GM18498 (cell line): Measurements from ENCODE around the gene SEPTIN1.
"Not testable (repeated sequence)": the region's sequence is repeated elsewhere in the genome, so short reads cannot be mapped to it uniquely, and the experiment has no call there.

Source experiments
- ATAC-seq: cut with Tn5 transposase; IDR thresholded peaks from one replicate; pipeline ENCODE4 v1.9.1; 2021; ENCODE audit warnings: mild to moderate bottlenecking, moderate library complexity; ENCODE audit not compliant: unreplicated experiment

The SEPTIN1 gene

GRCh38 chr16:30401768-30402425 lies 19.5 kb upstream of the SEPTIN1 start:
- ATAC-seq, result no peak

DNA sequence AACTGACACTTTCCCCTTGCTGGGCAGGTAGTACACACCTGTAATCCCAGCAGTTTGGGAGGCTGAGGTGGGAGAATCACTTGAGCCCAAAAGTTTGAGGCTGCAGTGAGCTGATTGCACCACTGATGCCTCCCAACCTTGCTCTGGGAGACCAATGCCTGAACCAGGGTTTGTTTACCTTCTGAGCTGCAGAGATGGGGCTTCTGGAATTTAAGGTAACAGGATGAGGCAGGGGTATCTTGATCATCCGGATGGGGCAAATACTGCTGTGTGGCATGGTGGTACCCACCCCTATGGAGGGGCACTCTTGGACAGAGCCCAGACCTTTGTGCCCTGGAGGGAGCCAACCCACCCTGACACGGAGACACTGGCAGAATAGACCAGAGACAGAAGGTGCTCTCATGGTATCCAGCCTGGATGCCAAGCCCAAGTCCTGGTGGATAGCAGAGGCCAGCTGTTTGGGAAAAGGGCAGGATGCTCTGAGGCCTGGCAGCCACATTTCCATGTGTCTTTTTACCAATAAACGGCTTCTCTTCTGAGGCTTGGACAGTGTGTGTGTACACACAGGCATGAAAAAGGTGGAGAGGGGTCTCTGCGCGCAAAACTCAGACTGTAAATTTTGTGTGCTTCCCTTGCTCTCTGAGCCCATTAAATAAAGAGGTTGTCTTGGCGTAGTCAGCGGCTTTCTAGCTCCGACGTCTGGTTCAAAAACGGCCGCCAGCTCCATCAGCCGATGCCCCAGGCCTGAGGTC lies 17.2 kb upstream of the SEPTIN1 start:
- ATAC-seq, result no peak

DNA sequence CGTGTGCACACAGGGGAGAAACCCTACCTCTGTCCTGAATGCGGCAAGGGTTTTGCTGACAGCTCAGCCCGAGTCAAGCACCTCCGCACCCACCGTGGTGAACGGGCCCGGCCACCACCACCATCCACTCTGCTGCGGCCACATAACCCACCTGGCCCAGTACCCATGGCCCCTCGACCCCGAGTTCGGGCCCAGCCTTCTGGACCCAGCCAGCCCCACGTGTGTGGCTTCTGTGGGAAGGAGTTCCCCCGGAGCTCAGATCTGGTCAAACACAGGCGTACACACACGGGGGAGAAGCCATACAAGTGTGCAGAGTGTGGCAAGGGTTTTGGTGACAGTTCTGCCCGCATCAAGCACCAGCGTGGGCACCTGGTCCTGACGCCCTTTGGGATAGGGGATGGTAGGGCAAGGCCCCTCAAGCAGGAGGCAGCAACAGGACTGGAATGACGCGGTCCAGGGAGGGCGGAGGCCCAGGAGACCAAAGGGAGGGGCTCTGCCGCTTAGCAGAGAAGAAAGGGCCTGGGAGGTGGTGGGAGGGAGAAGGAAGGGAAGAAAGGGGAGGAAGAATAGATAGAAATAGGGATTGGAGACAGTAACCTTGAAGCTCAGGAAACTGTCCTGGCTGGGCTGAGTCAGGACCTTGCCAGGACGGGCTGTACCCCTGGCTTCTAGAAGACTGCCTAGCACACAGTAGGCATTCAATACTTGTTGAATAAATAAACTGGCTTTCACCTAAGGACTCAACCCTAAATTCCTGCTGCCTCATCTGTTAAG lies 16.5 kb upstream of the SEPTIN1 start:
- ATAC-seq, result no peak

- no peak for ATAC-seq
Measured at GRCh38 chr16:30397776-30398660, 15.7 kb upstream of the SEPTIN1 start.

DNA sequence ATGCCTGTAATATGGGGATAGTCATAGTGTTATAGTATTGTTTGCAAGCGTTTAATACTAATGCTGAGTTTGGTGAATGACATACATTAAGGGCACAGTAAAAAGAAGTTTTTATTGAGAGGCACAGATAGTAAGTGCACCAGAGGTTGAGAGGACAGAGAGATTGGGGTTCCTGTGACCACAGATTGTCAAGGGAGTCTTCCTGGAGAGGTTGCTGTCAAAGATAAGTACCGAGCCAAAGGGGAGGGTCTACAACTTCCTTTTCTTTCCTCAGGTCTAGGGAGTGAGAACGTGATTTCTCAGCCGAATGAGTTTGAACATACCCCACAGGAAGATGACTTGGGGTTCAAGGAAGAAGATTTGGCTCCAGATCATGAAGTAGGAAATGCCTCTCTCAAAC lies 14.7 kb upstream of the SEPTIN1 start:
- ATAC-seq, result no peak

- ATAC-seq, result not testable (repeated sequence)
Measured at GRCh38 chr16:30396627-30397026, 14.3 kb upstream of the SEPTIN1 start.

- ATAC-seq, result no peak
Measured at GRCh38 chr16:30395992-30396585, 13.7 kb upstream of the SEPTIN1 start.

- peak; percentile 81 for ATAC-seq
Measured at GRCh38 chr16:30395155-30395991, 13.0 kb upstream of the SEPTIN1 start, which contains the start of gene ZNF48. TSS of gene ZNF48 (plus strand) at chr16:30395420. CDS start at chr16:30395795, 375 bp downstream.

- ATAC-seq, result no peak
Measured at GRCh38 chr16:30394592-30395154, 12.3 kb upstream of the SEPTIN1 start.

DNA sequence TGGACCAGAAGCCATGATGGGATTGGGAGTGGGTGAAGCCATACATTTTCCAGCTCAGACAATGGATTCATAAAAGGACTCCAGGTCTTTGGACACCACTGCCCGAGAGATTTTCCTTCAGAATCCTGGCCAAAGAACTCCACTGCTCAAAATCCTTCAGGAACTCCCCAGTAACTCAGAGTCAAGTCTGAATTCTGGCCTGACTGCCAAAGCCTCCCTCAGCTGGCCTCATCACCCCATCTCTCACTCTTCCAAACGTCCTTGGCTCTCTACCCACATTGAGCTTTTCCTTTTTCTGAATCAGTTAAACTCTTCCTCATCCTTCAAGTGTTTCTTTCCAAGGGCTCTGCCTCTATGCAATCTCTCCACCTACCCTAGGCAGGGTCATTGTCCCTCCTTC lies 1.2 kb upstream of the SEPTIN1 start:
- no peak for ATAC-seq

GRCh38 chr16:30381291-30382041 lies 895 bp downstream of the SEPTIN1 start:
- ATAC-seq, result no peak

GRCh38 chr16:30380803-30381208 lies 1.6 kb downstream of the SEPTIN1 start:
- no peak for ATAC-seq

- no peak for ATAC-seq
Measured at GRCh38 chr16:30380072-30380802, 2.1 kb downstream of the SEPTIN1 start.

DNA sequence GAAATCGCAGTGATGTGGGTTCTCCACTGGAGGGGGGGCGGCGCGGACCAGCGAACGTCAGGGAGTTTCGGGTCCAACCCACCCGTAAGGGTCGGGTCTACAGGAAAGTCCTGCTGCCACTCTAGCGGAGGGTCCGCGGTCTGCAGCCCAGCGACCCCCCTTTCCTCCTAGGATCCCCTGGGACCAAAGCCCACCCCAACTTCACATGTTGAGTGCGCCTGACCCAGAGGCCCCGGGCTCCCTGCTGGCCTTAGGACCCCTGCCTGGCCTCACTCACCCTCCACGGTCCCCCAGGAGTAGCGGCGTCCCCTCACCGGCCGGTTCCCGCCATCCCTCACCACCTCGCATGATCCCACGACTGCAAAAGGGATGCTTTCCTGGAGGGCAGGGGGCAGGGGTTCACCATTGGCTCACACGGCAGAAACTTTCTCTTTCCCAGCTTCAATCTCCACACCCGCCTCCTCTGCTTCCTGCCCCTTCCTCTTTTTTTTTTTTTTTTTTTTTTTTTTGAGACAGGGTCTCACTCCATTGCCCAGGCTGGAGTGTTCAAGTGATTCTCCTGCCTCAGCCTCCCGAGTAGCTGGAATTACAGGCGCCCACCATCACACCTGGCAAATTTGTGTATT lies 3.1 kb downstream of the SEPTIN1 start:
- no peak for ATAC-seq

- ATAC-seq, result peak; percentile 92
Measured at GRCh38 chr16:30378236-30379157, 3.9 kb downstream of the SEPTIN1 start.

GRCh38 chr16:30377812-30378235 lies 4.5 kb downstream of the SEPTIN1 start:
- ATAC-seq, result peak; percentile 47
